Neuronal stem cell (in vitro differentiated cells): ENCODE data around the gene SUCNR1.
"Not testable (repeated sequence)": the region's sequence is repeated elsewhere in the genome, so short reads cannot be mapped to it uniquely, and the experiment has no call there.

Source experiments
- DNase-seq: peaks from one replicate; pipeline ENCODE4 v3.0.0-alpha.2; 2013; ENCODE audit warnings: low spot score
- H2AFZ ChIP-seq: one replicate; pipeline ENCODE4 v1.6.1; 2013; ENCODE audit warnings: mild to moderate bottlenecking, low read length, inconsistent platforms
- H2AK5ac ChIP-seq: 2 replicates; pipeline ENCODE4 v1.6.1; 2013; ENCODE audit warnings: low read depth, mild to moderate bottlenecking, inconsistent platforms, low read length, moderate library complexity, mixed read lengths
- H2BK120ac ChIP-seq: 2 replicates; pipeline ENCODE4 v1.6.1; 2013; ENCODE audit warnings: low read depth, mild to moderate bottlenecking, inconsistent platforms, low read length, moderate library complexity, mixed read lengths
- H2BK12ac ChIP-seq: one replicate; pipeline ENCODE4 v1.6.1; 2013; ENCODE audit warnings: low read length, inconsistent platforms
- H2BK15ac ChIP-seq: 2 replicates; pipeline ENCODE4 v1.6.1; 2013; ENCODE audit warnings: mild to moderate bottlenecking, low read length, inconsistent platforms, mixed read lengths
- H2BK5ac ChIP-seq: one replicate; pipeline ENCODE4 v1.6.1; 2013; ENCODE audit warnings: inconsistent platforms, mild to moderate bottlenecking, low read length, moderate library complexity
- H3K14ac ChIP-seq: one replicate; pipeline ENCODE4 v1.6.1; 2013; ENCODE audit warnings: low read length, inconsistent platforms
- H3K18ac ChIP-seq: 2 replicates; pipeline ENCODE4 v1.6.1; 2013; ENCODE audit warnings: low read length, inconsistent platforms
- H3K23ac ChIP-seq: 2 replicates; pipeline ENCODE4 v1.6.1; 2013; ENCODE audit warnings: low read depth, mild to moderate bottlenecking, mixed read lengths, low read length, inconsistent platforms; ENCODE audit not compliant: poor library complexity
- H3K27ac ChIP-seq: replicated peaks from 3 replicates; pipeline ENCODE4 v1.5.1; 2013; ENCODE audit warnings: low read length, inconsistent platforms
- H3K27me3 ChIP-seq, 3 experiments: 2 replicates each; pipeline ENCODE4 v1.6.1; 2013; ENCODE audit warnings: low read length in 3 of 3, mild to moderate bottlenecking in 2 of 3, inconsistent platforms in 1 of 3, low read depth in 1 of 3, mixed read lengths in 1 of 3, moderate library complexity in 1 of 3; ENCODE audit not compliant: control insufficient read depth in 3 of 3, insufficient read depth in 3 of 3
- H3K36me3 ChIP-seq, 2 donors: replicated peaks in 1 of 2; 2 replicates each; pipeline ENCODE4 v1.6.1; 2013; ENCODE audit warnings: low read length in 2 of 2; ENCODE audit not compliant: control insufficient read depth in 2 of 2, insufficient read depth in 2 of 2
- H3K4ac ChIP-seq: 2 replicates; pipeline ENCODE4 v1.6.1; 2013; ENCODE audit warnings: inconsistent platforms, mild to moderate bottlenecking, low read length, moderate library complexity
- H3K4me1 ChIP-seq, 2 donors: 1 replicate in 1 of 2; 2 replicates in 1 of 2; pipeline ENCODE4 v1.6.1; 2013; ENCODE audit warnings: low read length in 2 of 2, low read depth in 1 of 2; ENCODE audit not compliant: control insufficient read depth in 2 of 2, insufficient read depth in 1 of 2
- H3K4me2 ChIP-seq: one replicate; pipeline ENCODE4 v1.6.1; 2013; ENCODE audit warnings: mild to moderate bottlenecking, low read length, inconsistent platforms; ENCODE audit not compliant: insufficient read depth, poor library complexity, severe bottlenecking
- H3K4me3 ChIP-seq, 2 donors: 2 replicates each; pipeline ENCODE4 v1.5.1; 2013; ENCODE audit warnings: low read length in 2 of 2, mild to moderate bottlenecking in 2 of 2, inconsistent platforms in 1 of 2, moderate library complexity in 1 of 2
- H3K79me1 ChIP-seq: one replicate; pipeline ENCODE4 v1.6.1; 2013; ENCODE audit warnings: low read depth, mild to moderate bottlenecking, inconsistent platforms, low read length, moderate library complexity
- H3K9ac ChIP-seq: one replicate; pipeline ENCODE4 v1.6.1; 2013; ENCODE audit warnings: mild to moderate bottlenecking, low read depth, low read length, inconsistent platforms; ENCODE audit not compliant: poor library complexity
- H3K9me3 ChIP-seq, 2 donors: replicated peaks in 1 of 2; 2 replicates each; pipeline versions ENCODE3 to v1.6.1; 2013; ENCODE audit warnings: low read length in 2 of 2, mild to moderate bottlenecking in 2 of 2, inconsistent platforms in 1 of 2, low read depth in 1 of 2, mixed read lengths in 1 of 2, moderate library complexity in 1 of 2; ENCODE audit not compliant: control insufficient read depth in 2 of 2, insufficient read depth in 1 of 2
- H4K8ac ChIP-seq: one replicate; pipeline ENCODE4 v1.6.1; 2013; ENCODE audit warnings: low read depth, mild to moderate bottlenecking, inconsistent platforms, low read length, moderate library complexity
- H4K91ac ChIP-seq: one replicate; pipeline ENCODE4 v1.6.1; 2013; ENCODE audit warnings: low read length, low read depth, mild to moderate bottlenecking, inconsistent platforms; ENCODE audit not compliant: poor library complexity
- WGBS, 2 donors: extraction: QIAGEN DNeasy Blood & Tissue Kit; methylation state at CpG; one replicate each; pipeline ENCODE4 v1.1.7; 2013; ENCODE audit warnings: missing lambda C conversion rate in 2 of 2, mixed read lengths in 1 of 2; ENCODE audit not compliant: insufficient read length in 2 of 2, insufficient replicate concordance in 1 of 2; ENCODE audit errors: extremely low coverage in 2 of 2; 5-methylcytosine and 5-hydroxymethylcytosine counted together

Gene SUCNR1

DNA sequence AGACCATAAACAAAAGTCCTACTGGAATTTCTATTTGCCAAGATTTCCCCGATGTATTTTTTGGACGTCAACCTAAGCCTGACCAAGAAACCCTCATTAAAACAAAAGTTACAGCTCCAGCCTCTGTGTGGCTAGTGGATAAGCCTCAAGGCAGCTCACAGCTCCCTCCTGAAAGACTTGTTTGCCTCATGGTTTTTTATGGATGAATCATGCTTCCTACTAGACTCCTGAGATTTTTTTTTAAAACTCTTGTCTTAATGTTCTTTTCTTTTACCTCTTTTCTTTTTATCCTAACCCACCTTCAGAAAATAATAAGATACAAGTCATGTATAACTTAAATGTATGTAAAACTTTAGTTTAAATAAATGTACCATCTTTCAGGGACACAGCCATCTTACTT lies 52.4 kb downstream of the SUCNR1 start:
- Histone ChIP-seq H3K9ac (no peak overlapping the region), H4K8ac (no peak overlapping the region), H3K4me2 (no peak overlapping the region), H3K23ac (no peak overlapping the region), H3K18ac (no peak overlapping the region), H3K4me3 (no peak overlapping the region), H3K14ac (no peak overlapping the region), H2AK5ac (no peak overlapping the region), H3K4me1 (peaks cover 0 to 2% of the 10 kb centered on the region in 2 donors), H3K27ac (no peak overlapping the region), H2AFZ (no peak overlapping the region), H2BK120ac (no peak overlapping the region), H3K9me3 (peaks cover 0 to 3% of the 10 kb centered on the region in 2 donors), H3K79me1 (no peaks in the 10 kb centered on the region), H2BK5ac (no peak overlapping the region), H3K4ac (no peak overlapping the region), H3K36me3 (no peaks in the 10 kb centered on the region), H4K91ac (no peak overlapping the region), H2BK15ac (no peak overlapping the region), H3K27me3 (no peaks in the 10 kb centered on the region), H2BK12ac (no peak overlapping the region)
- DNase-seq: no peak
- no CpG with 5 or more reads among the region's 2 CpGs for WGBS, 2 donors

DNA sequence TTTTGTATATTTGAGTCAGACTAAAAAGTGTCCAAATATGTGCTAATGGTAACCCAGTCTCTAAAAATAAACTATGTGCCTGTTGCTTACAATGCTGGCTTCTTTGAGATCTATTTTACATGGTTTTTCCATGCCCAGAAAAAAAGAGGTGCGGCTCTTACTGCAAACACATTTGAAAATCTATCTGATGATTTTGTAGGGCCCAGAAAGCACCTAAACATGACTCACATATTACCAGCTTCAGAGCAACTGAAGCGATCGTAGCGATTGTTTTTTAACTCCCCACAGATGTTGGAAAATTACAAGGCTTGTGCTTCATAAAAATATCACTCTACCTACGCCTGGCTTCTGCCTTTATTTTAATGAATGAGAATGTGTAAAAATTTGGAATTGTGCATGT lies 53.5 kb downstream of the SUCNR1 start:
- H2BK120ac ChIP-seq: no peak overlapping the region
- H2AK5ac ChIP-seq: no peak overlapping the region
- H3K4me2 ChIP-seq: no peak overlapping the region
- DNase-seq: no peak
- no peak overlapping the region for H3K14ac ChIP-seq
- no CpG with 5 or more reads among the region's 5 CpGs for WGBS, 2 donors
- H4K8ac ChIP-seq: no peak overlapping the region
- no peak overlapping the region for H2BK15ac ChIP-seq
- no peak overlapping the region for H3K4ac ChIP-seq
- no peak overlapping the region for H3K18ac ChIP-seq
- H2BK5ac ChIP-seq: no peak overlapping the region
- no peak overlapping the region for H2AFZ ChIP-seq
- no peak overlapping the region for H3K23ac ChIP-seq
- no peak overlapping the region for H4K91ac ChIP-seq
- no peak overlapping the region for H3K9ac ChIP-seq
- no peak overlapping the region for H3K27ac ChIP-seq
- no peak overlapping the region for H2BK12ac ChIP-seq
- H3K9me3 ChIP-seq: no peaks in the 10 kb centered on the region
- H3K27me3 ChIP-seq: no peaks in the 10 kb centered on the region
- H3K4me1 ChIP-seq: peaks cover 0 to 2% of the 10 kb centered on the region in 2 donors
- H3K79me1 ChIP-seq: no peaks in the 10 kb centered on the region
- H3K4me3 ChIP-seq: no peak overlapping the region
- H3K36me3 ChIP-seq: no peaks in the 10 kb centered on the region

DNA sequence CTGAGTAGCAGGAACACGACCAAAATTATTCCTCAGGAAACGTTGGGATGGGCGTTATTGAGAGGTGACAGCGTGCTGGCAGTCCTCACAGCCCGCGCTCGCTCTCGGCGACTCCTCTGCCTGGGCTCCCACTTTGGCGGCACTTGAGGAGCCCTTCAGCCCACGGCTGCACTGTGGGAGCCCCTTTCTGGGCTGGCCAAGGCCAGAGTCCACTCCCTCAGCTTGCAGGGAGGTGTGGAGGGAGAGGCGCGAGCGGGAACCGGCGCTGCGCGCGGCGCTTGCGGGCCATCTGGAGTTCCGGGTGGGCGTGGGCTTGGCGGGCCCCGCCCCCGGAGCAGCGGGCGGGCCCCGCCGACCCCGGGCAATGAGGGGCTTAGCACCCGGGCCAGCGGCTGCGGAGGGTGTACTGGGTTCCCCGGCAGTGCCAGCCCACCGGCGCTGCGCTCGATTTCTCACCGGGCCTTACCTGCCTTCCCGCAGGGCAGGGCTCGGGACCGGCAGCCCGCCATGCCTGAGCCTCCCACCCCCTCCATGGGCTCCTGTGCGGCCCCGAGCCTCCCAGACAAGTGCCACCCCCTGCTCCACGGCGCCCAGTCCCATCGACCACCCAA lies 54.6 kb downstream of the SUCNR1 start:
- not testable (repeated sequence) for H2BK15ac ChIP-seq, H2BK5ac ChIP-seq, DNase-seq, H3K9me3 ChIP-seq, H3K4ac ChIP-seq, H3K23ac ChIP-seq, H3K4me1 ChIP-seq, H3K4me2 ChIP-seq, H4K8ac ChIP-seq, H3K27me3 ChIP-seq, H2BK12ac ChIP-seq, H4K91ac ChIP-seq, H3K14ac ChIP-seq, H3K27ac ChIP-seq, H3K18ac ChIP-seq, H3K4me3 ChIP-seq, H3K79me1 ChIP-seq, H2AK5ac ChIP-seq, H2AFZ ChIP-seq, H3K36me3 ChIP-seq, H3K9ac ChIP-seq, H2BK120ac ChIP-seq
- no CpG with 5 or more reads among the region's 49 CpGs for WGBS, 2 donors

DNA sequence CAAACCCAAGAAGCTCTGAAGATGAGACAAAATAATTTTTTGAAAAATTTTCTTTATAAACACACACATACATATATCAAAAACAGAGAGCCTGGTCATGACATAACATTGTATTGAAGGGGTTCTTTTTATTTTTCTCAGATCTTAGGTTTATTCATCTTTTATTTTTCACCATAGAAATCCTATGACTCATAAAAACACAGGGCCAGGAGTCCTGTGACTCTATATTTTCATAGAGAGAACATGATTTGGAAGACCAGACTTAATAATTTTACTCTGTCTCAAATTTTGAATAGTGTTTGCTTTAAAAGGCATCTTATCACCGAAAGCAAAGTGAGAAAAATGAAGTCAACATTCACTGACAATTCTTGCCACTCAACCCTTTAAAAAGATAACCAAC lies 57.7 kb downstream of the SUCNR1 start:
- no CpG with 5 or more reads among the region's 1 CpG for WGBS, 2 donors
- Histone ChIP-seq H3K4ac (no peak overlapping the region), H2AFZ (no peak overlapping the region), H2BK120ac (no peak overlapping the region), H3K36me3 (no peaks in the 10 kb centered on the region), H4K91ac (no peak overlapping the region), H3K27ac (no peak overlapping the region), H3K79me1 (no peaks in the 10 kb centered on the region), H3K18ac (no peak overlapping the region), H3K4me2 (no peak overlapping the region), H3K23ac (no peak overlapping the region), H4K8ac (no peak overlapping the region), H2AK5ac (no peak overlapping the region), H2BK5ac (no peak overlapping the region), H3K14ac (no peak overlapping the region), H2BK12ac (no peak overlapping the region), H3K4me3 (no peak overlapping the region), H3K4me1 (no peaks in the 10 kb centered on the region), H3K9ac (no peak overlapping the region), H3K9me3 (no peaks in the 10 kb centered on the region), H2BK15ac (no peak overlapping the region), H3K27me3 (no peaks in the 10 kb centered on the region)
- no peak for DNase-seq
